OCI-LY1 (cell line): ENCODE measurements around the gene LTBP1.

Source experiments
- H2AFZ ChIP-seq: fragments of 200-600 bp; sonication (generic), shearing (Covaris generic); 2 replicates; pipeline ENCODE4 v1.6.0; 2014; ENCODE audit warnings: antibody characterized with exemption, mild to moderate bottlenecking, low read length
- H3F3A ChIP-seq: fragments of 200-600 bp; sonication (generic), shearing (Covaris generic); 2 replicates; pipeline ENCODE4 v1.6.0; 2014; ENCODE audit warnings: mild to moderate bottlenecking, antibody characterized with exemption, low read length, moderate library complexity; ENCODE audit not compliant: insufficient read depth
- H3K27ac ChIP-seq: fragments of 200-600 bp; sonication (generic); 2 replicates; pipeline ENCODE4 v1.5.1; 2014; ENCODE audit warnings: low read length, mixed run types, mild to moderate bottlenecking, low read depth; ENCODE audit not compliant: poor library complexity, severe bottlenecking
- H3K27me3 ChIP-seq: fragments of 200-600 bp; sonication (generic); 2 replicates; pipeline ENCODE4 v1.6.0; 2014; ENCODE audit warnings: antibody characterized with exemption, mild to moderate bottlenecking, low read length, moderate library complexity; ENCODE audit not compliant: insufficient read depth
- H3K36me3 ChIP-seq: fragments of 200-600 bp; sonication (generic); 2 replicates; pipeline ENCODE4 v1.6.1; 2014; ENCODE audit warnings: mild to moderate bottlenecking, antibody characterized with exemption, low read length, moderate library complexity, mixed read lengths; ENCODE audit not compliant: insufficient read depth
- H3K4me1 ChIP-seq: fragments of 200-600 bp; sonication (generic); 2 replicates; pipeline ENCODE4 v1.5.1; 2014; ENCODE audit warnings: mild to moderate bottlenecking, low read length, moderate library complexity; ENCODE audit not compliant: insufficient read depth, severe bottlenecking
- H3K4me2 ChIP-seq: fragments of 200-600 bp; sonication (generic), shearing (Covaris generic); 2 replicates; pipeline ENCODE4 v1.6.1; 2014; ENCODE audit warnings: low read length
- H3K4me3 ChIP-seq: fragments of 200-600 bp; sonication (generic); 2 replicates; pipeline ENCODE4 v1.5.1; 2014; ENCODE audit warnings: low read length, low read depth, mild to moderate bottlenecking, mixed read lengths; ENCODE audit not compliant: poor library complexity, severe bottlenecking
- H3K79me2 ChIP-seq: fragments of 200-600 bp; shearing (Covaris generic); 2 replicates; pipeline ENCODE4 v1.6.1; 2016; ENCODE audit warnings: mixed run types, low read length, mixed read lengths; ENCODE audit not compliant: insufficient read depth
- H3K9ac ChIP-seq: fragments of 200-600 bp; sonication (generic), shearing (Covaris generic); 2 replicates; pipeline ENCODE4 v1.6.1; 2014; ENCODE audit warnings: mild to moderate bottlenecking, low read length, mixed read lengths
- H3K9me2 ChIP-seq: fragments of 200-600 bp; sonication (generic), shearing (Covaris generic); 2 replicates; pipeline ENCODE4 v1.6.1; 2014; ENCODE audit warnings: low read depth, mild to moderate bottlenecking, low read length, mixed read lengths
- H3K9me3 ChIP-seq: fragments of 200-600 bp; shearing (Covaris generic); 2 replicates; pipeline ENCODE4 v1.6.1; 2014; ENCODE audit warnings: low read length, mixed read lengths
- H4K20me1 ChIP-seq: fragments of 200-600 bp; sonication (generic), shearing (Covaris generic); 2 replicates; pipeline ENCODE4 v1.6.0; 2016; ENCODE audit warnings: mild to moderate bottlenecking, low read length; ENCODE audit not compliant: insufficient read depth
- CTCF ChIP-seq: fragments of 200-600 bp; sonication (generic), shearing (Covaris generic); IDR thresholded peaks from 2 replicates; pipeline ENCODE4 v1.5.1; 2017; ENCODE audit warnings: mild to moderate bottlenecking, antibody characterized with exemption, low read length, moderate library complexity, mixed read lengths
- EZH2 ChIP-seq: fragments of 200-600 bp; sonication (generic), shearing (Covaris generic); IDR thresholded peaks from 2 replicates; pipeline ENCODE4 v1.8.0; 2017; ENCODE audit warnings: borderline replicate concordance, mixed run types, mild to moderate bottlenecking, antibody characterized with exemption, low read length, moderate library complexity, mixed read lengths

Gene LTBP1

DNA sequence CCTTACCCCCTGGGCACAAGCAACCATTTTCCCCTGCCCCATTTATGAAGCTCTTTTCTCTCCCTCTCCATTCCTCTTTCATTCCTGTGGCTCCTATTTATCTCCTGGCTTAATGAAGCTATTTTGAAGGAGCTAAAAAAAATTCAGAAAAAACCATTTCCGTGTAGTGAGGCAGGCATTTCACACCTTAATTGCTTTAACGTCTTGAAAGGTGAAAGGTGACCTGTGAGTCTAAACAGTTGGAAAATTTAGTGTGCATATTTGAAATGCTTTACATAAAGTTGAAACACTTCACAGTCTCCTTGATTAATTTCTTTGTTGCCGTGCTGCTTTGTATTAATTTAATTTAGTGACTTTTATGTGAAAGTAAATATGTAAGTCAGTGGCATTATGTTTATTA, 83.6 kb downstream of the LTBP1 start:
- Histone ChIP-seq H3K4me2 (no peak overlapping the region), H3K79me2 (peaks cover 14% of the 10 kb centered on the region; the same call in 1 of the 2 replicates), H3K4me1 (peaks cover 47% of the 10 kb centered on the region), H2AFZ (no peak overlapping the region), H3K9me3 (no peaks in the 10 kb centered on the region), H3F3A (0 out of 2 replicates have a peak, but pooled peaks cover 4% of the 10 kb centered on the region), H4K20me1 (no peaks in the 10 kb centered on the region), H3K27me3 (no peaks in the 10 kb centered on the region), H3K9ac (no peak overlapping the region), H3K4me3 (no peak overlapping the region), H3K27ac (peak overlapping the region; percentile 33), H3K9me2 (no peaks in the 10 kb centered on the region), H3K36me3 (peaks cover 43% of the 10 kb centered on the region)
- TF ChIP-seq EZH2 (no peak), CTCF (no peak)

DNA sequence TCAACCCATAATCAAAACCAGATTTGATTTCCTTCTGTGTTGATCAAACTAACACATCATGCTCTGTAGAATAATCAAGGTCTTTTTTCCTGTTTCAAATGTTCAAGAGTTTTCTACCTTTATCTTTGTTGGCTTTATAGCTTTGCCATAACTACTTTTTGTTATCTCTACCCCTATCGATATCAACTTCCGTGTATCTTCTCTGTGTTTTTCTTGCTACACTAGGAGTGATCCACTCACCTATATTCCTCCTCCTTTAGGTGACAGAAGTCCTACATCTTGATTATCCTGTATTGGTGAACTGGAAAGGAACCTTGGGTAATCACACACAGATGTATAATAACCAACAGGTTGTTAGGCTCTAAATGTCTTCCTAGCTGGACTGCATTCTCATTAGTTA, 85.5 kb downstream of the LTBP1 start:
- Histone ChIP-seq H3K27ac (peak overlapping the region; percentile 74), H2AFZ (no peak overlapping the region), H3K36me3 (peaks cover 25% of the 10 kb centered on the region), H3K27me3 (no peaks in the 10 kb centered on the region), H4K20me1 (no peaks in the 10 kb centered on the region), H3K4me3 (no peak overlapping the region), H3K9me3 (no peaks in the 10 kb centered on the region), H3K4me1 (peaks cover 66% of the 10 kb centered on the region), H3K79me2 (peaks cover 23% of the 10 kb centered on the region), H3F3A (0 out of 2 replicates have a peak, but pooled peaks cover 4% of the 10 kb centered on the region), H3K9ac (no peak overlapping the region), H3K4me2 (no peak overlapping the region), H3K9me2 (no peaks in the 10 kb centered on the region)
- TF ChIP-seq EZH2 (no peak), CTCF (no peak)

DNA sequence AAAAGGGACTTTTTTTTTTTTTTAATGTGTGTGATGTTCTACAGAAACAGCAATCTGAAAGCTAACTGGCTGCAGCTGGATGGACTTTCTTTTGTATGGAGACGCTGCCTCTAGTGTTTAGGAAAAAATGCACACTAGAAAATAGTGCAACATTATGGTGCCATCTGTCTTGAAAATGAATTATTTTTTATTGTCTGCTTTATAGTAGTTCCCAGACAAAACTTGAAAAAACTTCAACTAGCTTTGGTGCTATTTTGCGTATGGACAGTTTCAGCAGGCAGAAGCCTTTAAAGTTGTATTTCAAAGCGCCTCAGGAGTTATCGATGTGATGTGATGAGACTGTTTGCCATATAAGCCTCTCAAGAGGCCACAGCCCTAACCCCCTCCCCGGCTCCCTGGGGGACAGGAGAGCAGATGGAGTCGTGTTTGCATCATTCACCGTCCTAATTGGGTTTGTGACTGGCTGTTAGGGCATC, 86.9 kb downstream of the LTBP1 start:
- H3F3A ChIP-seq: 0 out of 2 replicates have a peak, but pooled peaks cover 4% of the 10 kb centered on the region
- no peak overlapping the region for H2AFZ ChIP-seq
- no peaks in the 10 kb centered on the region for H3K27me3 ChIP-seq
- TF ChIP-seq EZH2: no peak
- TF ChIP-seq CTCF: peak; percentile 71
- peak overlapping the region; percentile 46 for H3K4me2 ChIP-seq
- H3K79me2 ChIP-seq: peaks cover 27% of the 10 kb centered on the region
- H3K9me2 ChIP-seq: no peaks in the 10 kb centered on the region
- peak overlapping the region; percentile 45 for H3K9ac ChIP-seq
- peak overlapping the region; percentile 74 for H3K27ac ChIP-seq
- H3K4me1 ChIP-seq: peaks cover 80% of the 10 kb centered on the region
- peak overlapping the region; percentile 30 for H3K4me3 ChIP-seq
- H3K9me3 ChIP-seq: no peaks in the 10 kb centered on the region
- no peaks in the 10 kb centered on the region for H4K20me1 ChIP-seq
- H3K36me3 ChIP-seq: peaks cover 11% of the 10 kb centered on the region; the same call in 1 of the 2 replicates
